Activated T-cell treated with anti-CD3 and anti-CD28 coated beads for 1 hour (primary cell): ENCODE data around the gene LMF1.
"Not testable (repeated sequence)": the region's sequence is repeated elsewhere in the genome, so short reads cannot be mapped to it uniquely, and the experiment has no call there.

Experiments used
- DNase-seq: peaks from one replicate; pipeline ENCODE4 v3.0.0-alpha.2; 2020; ENCODE audit warnings: low read depth

LMF1 gene

DNA sequence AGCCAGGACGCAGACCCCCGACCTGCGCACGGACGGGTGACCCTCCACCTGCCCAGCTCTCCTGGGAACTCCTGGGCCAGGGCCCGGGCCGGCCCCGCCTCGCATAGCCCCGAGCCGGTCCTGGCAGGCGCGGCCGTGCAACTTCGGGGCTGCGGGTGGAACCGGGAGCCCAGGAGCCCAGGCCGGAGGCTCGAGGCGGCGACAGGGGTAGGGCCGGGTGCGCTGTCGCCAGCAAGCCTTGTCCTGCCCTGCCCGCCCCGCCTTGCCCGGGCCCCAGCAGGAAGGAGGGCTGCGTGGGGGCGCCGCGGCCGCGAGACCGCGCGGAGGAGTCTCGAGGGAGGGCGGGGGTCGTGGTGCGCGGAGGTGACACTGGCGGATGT lies 408 bp downstream of the LMF1 start:
- DNase-seq, result no peak

DNA sequence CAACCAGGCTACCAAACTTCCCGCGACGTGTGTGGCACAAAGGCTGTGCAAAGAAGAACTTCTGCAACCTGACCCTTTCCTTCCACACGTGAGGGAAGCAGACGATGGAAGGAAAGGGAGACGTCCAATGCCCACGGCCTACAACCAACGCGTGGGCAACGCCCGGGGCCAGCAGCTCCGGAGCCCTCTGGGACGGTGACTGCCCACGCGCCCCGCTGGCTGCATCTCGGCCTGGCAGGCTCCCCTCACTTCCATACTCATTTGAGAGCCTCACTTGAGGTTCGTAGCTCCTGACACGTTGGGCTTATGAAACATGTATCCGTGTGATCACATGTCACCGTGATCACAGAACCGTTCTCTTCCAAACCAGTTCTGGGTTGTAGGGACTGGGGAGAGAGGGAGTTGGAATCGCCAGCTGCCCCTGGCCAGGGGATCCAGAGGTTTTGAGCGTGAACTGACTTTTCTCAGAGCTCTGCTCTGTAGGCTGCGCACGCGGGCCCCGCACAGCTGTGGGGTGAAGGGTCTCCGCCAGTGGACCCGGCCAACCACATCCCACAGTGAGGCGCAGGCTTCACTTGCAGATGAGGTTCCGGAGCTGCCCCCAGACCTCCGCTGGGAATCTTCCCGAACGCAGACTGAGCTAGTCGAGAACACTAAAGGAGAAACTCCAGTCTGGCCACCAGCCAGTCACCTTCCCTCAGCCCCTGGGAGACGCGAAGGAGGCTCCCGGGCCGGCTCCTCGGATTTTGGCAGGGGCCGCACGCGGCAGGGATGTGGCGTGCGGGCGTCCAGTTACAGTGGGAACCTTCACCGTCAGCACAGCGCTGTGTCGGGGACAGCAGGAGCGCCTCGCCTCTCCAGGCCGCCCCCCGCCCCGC lies 1.0 kb downstream of the LMF1 start:
- DNase-seq, result no peak

DNA sequence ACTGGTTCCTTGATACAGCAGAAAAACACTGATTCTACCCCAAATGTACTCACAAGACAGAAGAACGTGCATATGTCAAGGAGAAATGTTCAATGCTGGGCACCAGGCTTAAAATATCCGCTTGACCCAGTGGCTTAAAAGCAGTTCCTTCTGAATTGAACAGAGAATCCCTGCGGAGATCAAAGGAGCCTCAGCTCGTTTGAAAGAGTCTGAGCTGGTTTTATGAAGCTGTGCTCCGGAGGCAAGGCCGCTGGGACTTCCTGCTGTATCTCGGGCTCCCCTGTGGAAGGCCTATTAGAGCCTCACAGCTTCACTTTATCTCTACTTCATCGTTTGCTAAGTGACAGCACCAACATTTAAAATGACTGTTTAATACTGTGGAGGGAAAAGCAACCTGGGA lies 2.2 kb downstream of the LMF1 start:
- no peak for DNase-seq

DNA sequence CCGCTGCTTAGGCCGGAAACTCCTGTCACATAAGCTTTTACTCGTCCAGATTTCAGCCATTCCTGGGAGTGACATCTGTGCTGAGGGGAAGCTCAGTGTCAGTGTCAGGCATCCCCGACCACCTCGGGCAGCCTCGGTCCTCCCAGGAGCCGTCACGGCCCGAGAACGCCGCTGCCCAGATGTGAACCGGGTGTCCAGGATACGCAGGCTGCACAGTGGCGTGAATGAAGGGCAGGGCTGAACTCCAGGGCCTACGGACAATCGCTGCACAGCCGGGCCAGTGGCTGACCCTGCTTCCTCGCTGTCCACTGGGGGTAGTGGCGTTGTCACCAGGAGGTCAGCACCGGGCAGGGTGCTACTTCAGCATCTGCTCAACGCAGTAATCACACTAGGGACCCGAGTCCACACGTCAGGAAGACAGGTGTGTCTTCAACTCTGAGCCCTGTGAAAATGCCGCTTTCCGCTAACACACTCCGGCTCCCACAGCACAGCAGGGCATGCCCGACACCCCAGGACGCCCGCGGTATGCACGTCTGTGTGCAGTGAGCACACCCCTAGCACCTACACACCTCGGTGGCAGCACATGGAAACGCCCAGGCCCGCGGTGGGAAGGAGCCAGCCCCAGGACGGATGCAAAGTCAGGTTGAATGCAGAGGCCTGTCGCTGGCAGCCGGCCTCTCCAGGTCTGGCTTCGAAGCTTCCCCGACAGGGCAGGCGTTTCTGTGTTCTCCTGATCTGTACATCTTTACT lies 3.1 kb downstream of the LMF1 start:
- DNase-seq, result no peak

DNA sequence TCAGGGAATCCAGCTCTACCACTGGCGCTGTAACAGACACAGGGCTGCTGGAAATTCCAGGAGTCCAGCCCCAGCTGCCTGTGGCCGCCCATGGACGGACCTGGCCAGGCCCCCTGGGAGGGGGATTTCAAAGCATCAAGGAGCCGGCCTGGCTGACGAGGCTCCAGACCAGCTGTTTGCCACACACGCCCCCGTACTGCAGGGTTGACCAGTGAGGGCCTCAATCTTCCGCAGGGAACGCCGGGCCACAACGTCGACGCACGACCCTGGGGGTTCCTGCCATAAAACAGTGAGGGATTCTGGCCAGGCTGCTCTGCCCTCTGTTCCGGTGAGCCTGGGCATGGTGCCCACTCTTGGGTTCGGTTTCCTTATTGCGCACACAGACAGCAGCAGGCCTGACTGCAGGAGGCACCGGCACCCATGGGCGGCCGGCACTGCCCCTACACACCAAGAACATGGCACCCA lies 3.7 kb downstream of the LMF1 start:
- no peak for DNase-seq

DNA sequence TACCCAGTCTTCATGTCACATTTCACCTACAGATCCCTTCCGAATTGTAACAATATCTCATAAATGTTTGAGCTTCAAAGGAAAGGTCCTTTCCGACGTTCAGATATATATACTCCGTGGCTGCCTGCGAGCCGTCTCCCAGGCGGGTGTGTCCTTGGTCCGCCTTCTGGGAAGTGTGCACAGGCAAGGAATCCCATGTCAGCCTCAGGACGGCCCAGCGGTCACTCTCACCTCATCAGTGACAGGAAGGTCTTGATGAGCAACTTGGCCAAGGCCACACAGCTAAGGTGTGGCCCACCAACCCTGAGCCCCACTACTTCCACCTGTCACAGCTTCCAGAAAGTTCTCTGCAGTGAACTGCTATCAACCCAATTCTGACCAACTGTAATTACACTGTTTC lies 4.3 kb downstream of the LMF1 start:
- DNase-seq, result no peak

DNA sequence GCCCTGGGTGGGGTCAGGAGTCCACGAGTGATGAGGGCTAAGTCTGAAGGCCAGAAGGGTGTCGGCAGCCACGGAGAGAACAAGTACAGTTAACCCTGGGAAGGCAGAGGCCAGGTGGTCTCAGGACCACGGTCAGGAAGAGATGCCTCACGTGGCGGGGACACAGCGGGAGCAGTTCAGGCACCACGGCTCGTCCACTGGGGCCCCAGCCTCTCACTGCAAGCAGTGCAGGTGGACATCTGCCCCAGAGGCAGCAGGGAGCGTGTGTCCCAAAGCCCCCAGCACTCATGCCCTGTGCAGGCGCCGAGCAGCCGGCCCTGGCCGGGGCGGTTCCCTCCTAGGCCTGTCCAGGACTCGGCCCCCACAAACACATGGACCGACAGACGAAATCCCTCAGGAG lies 4.7 kb downstream of the LMF1 start:
- DNase-seq, result no peak

DNA sequence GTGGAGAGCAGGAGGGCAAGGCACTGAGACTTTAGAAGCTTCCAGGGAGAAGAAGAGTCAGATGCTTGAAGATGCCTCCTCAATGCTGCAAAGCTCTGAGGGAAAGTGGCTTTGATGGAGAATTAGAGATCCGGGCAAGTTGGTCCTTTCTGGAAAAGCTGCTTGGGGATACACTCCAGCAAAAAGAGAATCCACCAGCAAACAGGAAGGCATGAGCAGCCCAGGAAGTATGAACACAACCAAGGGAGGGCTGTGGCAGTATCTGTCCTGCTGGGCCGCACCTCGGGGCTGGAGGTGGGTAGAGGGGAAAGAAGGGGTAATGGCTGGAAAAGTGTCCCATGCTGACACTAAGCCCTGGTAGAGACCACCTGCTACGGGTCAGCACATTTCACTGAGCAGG lies 5.3 kb downstream of the LMF1 start:
- DNase-seq, result no peak

DNA sequence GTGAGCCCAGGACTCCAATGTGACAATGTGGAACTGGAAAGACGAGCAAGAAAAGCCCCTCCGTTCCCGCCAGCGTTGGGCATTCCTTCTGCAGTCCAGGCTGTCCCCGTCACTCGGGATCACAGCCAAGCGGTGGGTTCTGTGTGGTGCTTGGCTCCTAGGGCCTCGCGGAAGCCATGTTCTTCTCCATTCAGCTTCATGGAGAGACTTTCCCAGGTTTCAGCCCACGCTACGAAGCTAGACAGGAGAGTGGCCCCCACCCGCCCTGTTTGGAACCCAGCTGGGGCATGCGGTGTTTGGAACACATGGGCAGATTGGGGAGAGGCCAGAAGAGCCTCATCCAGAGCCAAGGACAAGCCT lies 5.8 kb downstream of the LMF1 start:
- no peak for DNase-seq

DNA sequence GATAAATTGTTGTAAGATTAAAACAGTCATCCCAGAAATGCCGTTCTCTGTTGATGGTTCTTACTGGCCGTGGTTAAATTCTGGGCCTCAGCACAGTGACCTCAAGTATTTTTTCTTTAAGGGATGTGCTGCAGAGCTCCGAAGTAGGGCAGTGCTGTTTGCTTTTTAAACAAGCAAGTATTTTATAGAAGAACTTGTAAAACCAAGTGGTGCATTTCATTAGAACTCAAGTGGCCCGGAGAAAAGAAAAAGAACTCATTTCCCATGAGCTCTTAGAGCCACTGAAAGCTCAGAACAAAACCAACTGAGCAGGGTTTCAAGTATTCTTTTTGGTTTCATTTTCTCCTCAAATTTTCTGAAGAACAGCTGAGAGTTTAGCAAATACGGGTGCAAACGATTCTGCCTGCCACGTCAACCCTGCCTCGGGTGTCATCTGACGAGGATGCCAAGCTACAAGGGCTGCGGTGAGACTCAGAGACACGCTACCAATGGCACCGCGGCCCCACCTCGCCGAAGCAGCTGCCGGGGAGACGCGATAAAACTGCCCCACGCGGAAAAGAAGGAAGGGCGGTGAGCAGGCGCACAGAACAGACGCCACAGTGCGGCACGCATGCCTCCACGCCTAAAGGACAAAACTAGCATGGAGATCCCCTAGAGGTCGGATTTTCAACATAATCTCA lies 6.3 kb downstream of the LMF1 start:
- peak; percentile 31 for DNase-seq

DNA sequence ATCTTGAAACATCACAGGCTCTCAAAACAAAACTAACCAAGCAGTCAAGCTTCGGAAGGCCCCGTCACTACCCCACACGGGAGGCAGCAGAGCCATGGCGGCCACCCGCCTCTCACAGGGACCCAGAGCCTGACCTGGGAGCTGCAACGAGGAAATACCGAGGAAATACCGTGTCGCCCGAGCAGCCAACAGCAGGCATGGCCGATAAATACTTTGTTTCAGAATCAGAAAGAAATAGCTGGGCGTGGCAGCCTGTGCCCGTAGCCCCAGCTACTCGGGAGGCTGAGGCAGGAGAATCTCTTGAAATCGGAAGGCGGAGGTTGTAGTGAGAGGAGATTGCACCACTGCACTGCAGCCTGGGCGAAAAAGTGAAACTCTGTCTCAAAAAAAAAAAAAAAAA lies 6.9 kb downstream of the LMF1 start:
- no peak for DNase-seq

DNA sequence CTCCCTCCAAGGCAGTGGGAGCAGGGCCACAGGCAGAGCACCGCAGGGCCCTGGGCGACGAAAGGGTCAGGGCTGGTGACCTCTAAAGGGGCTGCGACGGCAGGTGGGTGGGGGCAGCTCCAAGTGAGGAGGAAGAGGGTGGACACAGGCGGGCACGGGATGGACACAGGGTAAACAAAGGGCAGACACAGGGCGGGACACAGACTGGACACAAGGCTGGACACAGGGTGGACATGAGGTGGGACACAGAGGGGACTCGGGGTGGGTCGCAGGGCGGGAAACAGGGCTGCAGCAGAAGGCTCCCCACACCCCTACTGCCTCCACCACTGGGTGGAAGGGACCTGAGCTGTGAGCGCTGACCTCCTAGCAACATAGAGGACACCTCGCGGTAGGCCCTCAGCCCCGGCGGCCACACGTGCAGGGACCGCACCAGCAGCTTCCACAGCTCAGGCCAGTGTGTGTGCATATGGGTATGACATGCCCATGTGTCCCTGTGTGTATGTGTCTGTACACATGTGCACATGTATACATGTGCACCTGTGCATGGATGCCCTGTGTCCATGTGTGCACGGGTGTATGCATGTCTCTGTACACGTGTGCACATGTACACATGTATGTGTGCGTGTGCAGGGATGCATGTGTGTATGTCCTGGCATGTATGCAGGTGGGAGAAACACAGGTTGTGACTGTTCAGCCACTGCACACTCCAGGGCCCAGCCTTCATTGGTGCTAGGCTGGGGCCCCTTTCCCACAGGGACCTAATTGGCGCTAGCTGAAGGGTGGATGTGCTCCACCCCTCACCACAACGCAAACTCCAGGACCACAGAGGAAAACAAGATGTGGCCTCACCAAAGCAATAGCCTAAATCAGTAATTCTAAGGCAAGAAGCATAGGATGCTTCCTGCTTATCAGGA lies 7.6 kb downstream of the LMF1 start:
- DNase-seq, result no peak

DNA sequence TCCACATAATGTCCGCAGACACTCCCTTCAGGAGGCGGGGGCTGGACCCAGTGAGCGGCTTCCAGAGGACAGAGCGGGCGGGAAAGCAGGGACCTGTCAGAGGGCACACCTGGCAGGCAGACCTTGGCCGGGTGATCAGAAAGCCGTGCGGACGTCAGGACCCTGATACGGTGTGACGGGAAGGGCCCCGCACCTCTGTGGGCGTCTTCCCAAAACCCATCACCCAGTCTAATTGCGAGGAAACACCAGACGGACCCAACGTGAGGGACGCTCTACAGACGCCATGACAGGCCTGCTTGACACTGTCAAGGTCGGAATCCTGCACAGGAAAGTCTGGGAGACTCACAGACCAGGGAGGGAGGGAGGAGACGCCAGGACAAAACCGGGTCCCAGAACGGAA lies 8.4 kb downstream of the LMF1 start:
- no peak for DNase-seq

DNA sequence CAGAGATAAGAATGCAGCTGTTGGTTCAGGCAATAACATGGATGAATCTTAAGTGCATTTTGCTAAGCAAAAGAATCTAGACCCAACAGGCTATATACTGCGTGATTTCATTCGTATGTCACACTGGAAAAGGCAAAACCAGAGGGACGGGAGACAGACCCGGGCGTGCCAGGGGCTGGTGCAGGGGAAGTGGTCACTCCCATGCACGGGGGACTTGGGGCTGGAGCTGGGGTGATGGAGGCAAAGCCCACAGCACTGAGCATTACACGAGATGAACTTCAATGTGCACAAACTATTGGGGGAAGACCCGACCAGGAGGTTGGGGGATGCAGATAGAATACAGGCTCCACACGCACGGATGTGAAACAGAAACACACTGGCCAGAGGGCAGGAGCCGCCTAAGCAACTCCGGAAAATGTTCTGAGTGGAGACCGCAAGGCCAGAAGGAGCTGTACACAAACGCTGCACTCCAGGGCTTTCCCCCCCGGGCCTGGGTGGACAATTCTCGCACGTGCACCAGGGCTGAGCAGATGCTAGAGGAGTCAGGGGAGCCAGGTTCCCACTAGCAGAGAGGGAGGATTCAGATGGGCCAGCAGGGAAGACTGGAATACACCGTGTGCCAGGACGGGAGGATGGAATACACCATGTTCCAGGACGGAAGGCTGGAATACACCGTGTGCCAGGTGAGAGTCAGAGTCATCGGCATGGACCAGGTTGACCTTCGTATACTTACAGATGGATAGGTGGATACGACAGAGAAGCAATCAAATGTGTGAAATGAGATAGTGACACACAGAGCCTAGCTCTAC lies 11.3 kb downstream of the LMF1 start:
- no peak for DNase-seq

DNA sequence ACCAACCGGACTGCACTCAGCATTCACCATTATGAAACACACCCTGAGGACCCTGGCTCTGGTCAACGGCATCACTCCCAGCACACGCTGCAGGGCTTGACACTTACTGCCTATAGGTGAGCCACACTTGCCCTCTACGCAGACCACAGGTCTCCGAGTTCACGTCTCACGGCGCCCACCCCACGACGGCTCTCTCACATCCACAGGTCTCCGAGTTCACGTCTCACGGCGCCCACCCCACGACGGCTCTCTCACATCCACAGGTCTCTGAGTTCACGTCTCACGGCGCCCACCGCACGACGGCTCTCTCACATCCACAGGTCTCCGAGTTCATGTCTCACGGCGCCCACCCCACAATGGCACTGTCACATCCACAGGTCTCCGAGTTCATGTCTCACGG lies 15.0 kb downstream of the LMF1 start:
- not testable (repeated sequence) for DNase-seq

DNA sequence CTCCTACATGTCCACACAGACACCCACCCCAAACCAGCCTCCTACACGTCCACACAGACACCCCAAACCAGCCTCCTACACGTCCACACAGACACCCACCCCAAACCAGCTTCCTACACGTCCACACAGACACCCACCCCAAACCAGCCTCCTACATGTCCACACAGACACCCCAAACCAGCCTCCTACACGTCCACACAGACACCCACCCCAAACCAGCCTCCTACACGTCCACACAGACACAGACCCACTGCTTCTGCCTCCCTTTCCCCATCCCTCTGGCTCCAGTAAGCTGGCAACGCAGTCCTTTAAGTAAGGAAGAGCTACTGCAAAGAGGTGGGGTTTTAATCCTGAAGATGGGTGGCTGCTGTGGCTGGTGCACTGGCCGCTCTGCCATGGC lies 17.0 kb downstream of the LMF1 start:
- not testable (repeated sequence) for DNase-seq

DNA sequence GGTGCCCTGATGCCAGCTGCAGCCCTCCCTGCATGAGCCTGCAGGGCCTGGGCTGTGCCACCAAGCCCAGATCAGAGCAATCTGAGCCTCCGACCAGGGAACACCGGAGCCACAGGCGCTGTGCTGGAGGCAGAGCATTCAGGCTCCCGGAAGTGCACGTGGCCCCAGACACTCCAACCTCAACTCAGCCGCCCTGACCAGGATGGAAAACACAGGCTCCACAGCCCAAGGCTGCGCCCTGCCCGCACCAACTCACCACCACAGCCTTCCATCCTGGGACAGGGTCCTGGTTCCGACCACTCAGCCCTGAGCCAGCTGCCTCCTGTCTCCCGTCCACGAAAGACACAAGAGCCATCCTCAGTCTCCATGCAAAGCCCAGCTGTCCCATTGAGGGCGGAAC lies 18.5 kb downstream of the LMF1 start:
- DNase-seq, result no peak

DNA sequence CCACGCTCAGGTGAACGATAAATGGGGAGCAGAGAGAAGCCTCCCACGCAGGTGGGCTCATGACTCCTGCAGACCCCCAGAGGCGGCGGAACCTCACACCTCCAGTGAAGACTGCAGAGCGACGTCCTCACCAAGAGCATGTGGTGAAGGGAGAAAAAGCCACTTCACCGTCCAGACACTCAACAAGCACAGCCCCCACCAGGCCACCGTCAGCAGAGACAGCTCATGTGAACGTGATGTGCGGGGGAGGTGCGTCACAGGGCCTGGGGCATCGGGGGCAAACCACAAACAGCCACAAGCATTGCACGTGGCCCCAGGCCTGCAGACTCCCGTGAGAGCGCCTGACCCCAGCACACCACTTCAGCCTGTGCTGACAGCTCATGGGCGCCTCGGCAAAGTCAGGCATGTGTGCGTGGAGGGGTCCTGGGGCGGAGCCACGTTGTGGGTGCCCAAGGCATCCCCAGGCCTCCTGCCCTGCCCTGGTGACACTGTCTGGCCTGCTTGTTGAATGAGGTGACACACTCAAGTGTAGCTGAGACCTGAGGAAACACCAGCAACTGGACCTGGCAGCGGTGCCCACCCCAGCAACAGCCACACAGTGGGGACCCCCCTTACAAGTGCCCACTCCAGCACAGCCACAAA lies 19.0 kb downstream of the LMF1 start:
- no peak for DNase-seq

DNA sequence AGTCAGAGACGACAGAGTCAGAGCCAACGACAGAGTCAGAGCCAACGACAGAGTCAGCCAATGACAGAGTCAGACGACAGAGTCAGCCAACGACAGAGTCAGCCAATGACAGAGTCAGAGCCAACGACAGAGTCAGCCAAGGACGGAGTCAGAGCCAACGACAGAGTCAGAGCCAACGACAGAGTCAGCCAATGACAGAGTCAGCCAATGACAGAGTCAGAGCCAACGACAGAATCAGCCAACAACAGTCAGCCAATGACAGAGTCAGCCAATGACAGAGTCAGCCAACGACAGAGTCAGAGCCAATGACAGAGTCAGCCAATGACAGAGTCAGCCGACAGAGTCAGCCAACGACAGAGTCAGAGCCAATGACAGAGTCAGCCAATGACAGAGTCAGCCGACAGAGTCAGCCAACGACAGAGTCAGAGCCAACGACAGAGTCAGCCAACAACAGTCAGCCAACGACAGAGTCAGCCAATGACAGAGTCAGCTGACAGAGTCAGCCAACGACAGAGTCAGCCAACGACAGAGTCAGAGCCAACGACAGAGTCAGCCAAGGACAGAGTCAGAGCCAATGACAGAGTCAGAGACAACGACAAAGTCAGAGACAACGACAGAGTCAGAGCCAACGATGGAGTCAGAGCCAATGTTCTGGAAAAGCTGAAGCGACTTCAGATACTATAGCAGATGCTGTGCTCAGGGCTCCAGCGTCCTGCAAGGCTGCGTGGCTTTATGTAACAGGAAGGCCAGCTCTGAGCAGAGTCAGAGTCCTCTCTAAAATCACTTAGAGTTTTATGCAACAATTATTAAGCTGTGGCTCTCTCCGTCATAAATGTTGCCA lies 19.8 kb downstream of the LMF1 start:
- not testable (repeated sequence) for DNase-seq

DNA sequence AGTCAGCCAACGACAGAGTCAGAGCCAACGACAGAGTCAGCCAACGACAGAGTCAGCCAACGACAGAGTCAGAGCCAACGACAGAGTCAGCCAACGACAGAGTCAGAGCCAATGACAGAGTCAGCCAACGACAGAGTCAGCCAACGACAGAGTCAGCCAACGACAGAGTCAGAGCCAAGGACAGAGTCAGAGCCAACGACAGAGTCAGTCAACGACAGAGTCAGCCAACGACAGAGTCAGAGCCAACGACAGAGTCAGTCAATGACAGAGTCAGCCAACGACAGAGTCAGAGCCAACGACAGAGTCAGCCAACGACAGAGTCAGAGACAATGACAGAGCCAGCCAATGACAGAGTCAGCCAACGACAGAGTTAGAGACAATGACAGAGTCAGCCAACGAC lies 22.0 kb downstream of the LMF1 start:
- DNase-seq, result not testable (repeated sequence)
